ENCODE data around the gene SERPINB13.

GRCh38 chr18:63567825-63568224 lies 19.3 kb upstream of the SERPINB13 start:
- TF ChIP-seq CTCF (IDR thresholded peaks at IDR 0.05) = no peak
- TF ChIP-seq POLR2AphosphoS5 (IDR thresholded peaks at IDR 0.05) = no peak
- no peak for TF ChIP-seq POLR2A (IDR thresholded peaks at IDR 0.05)
- TF ChIP-seq EP300 (IDR thresholded peaks at IDR 0.05; ENCODE audit: low read depth) = no peak

Data from transverse colon (tissue), 4 donors.